HG03460 (cell line): ENCODE data around the gene SPRTN.
A peak's percentile ranks its signal among the peaks of the same experiment; 100 is the strongest.

Experiments
- ATAC-seq: cut with Tn5 transposase; IDR thresholded peaks from one replicate; pipeline ENCODE4 v1.9.1; 2021; ENCODE audit not compliant: unreplicated experiment

Gene SPRTN

DNA sequence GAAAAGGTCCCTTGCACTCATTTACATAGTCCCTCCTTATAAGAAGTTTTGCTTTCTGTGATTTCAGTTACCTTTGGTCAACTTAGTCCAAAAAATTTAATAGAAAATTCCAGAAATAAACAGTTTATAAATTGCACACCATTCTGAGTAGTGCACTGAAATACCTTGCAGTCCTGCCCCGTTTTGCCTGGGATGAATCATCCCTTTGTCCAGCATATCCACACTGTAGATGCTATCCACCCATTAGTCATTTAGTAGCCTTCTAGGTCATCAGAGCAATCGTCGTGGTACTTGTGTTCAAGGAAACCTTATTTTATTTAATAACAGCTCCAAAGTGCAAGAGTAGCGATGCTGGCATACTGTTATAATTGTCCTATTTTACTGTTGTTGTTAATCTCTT lies 38.0 kb downstream of the SPRTN start:
- ATAC-seq = no peak

- peak; percentile 81 for ATAC-seq
These were observed 38.9 kb downstream of the SPRTN start for GRCh38 chr1:231376875-231377549.

- no peak for ATAC-seq
These were observed 43.6 kb downstream of the SPRTN start for GRCh38 chr1:231381729-231382128.

- ATAC-seq = no peak
These were observed 44.3 kb downstream of the SPRTN start for GRCh38 chr1:231382426-231382825.

GRCh38 chr1:231383159-231383860 lies 45.2 kb downstream of the SPRTN start:
- no peak for ATAC-seq

DNA sequence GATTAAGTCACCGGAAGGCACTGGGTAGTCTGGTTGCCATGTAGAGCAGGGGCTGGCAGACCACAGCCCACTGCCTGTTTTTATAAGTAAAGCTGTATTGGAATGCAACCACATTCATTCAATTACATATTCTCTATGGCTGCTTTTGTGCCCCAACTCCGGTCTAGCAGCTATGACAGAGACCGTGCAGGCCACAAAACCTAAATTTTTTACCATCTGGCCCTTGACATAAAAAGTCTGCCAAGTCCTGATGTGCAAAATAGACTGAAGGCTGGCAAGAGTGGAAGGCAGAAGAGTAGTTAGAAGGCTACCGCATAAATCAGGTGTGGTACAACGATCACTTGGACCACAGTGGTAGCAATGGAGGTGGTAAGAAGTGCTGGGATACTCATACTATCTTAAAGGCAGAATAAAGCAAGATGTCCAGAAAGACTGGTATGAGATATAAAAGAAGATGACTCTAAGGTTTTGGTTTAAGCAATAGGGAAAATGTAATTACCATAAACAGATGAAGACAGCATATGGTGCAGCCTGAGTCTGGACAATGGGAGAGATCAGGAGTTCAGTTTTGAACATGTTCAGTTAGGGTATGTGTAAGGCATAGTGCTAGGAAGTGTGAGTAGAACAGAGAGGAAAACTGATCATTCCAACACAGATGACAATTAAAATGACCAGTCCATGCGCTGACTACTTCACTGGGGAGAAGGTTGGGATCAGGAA lies 46.8 kb downstream of the SPRTN start:
- no peak for ATAC-seq

GRCh38 chr1:231385416-231385748 lies 47.3 kb downstream of the SPRTN start:
- no peak for ATAC-seq

DNA sequence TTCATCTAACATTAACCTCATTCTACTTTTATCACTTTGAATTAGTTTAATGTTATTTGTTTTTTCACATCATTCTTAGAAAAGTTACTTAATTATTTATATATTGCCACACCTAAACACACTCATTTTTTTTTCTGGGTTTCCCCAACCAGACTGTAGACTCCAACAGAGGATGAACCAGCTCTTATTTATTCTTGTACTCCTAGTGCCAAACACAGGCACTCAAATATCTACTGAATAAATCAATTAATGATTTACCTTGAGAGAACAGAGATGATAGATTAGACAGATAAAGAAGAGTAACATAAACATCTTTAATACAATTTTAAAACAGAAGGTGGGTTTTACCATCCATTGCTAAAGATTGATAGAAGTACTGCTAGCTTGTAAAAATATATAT lies 48.4 kb downstream of the SPRTN start:
- no peak for ATAC-seq

DNA sequence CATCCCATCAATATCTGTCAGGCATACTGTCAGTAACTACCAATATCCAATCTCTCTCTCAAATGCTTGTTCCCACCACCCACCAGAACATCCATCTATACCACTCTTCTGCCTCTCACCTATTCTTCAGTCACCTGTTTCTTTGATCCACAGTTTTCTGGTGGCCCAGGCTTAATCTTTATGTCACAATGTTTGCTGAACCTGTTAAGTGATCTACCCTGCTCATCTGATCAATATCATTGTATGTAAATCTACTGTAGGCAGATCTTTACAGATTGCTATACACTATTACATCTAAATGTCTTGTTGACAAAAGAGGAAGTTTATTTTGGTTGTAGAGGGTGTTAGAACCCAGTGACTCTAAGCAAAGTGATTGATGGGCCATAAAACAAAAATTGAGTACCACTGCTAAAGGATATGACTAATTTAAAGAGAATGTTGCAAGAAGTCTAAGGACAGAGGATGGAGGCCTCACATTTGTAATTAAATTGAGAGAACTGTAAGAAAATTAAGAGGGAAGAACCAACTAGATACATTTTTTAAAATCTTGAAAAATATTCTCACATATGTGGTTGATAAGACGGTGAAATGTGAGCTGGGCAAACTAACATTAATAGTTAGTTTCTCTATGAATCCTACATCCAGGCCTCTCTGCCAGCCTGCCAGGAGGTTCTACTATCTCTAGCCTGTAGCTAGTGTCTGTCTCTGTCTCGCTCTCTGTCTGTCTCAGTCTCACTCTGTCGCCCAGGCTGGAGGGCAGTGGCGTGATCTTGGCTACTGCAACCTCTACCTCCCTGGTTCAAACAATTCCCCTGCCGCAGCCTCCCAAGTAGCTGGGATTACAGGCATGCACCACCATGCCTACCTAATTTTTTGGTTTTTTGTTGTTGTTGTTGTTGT lies 49.9 kb downstream of the SPRTN start:
- ATAC-seq = no peak

DNA sequence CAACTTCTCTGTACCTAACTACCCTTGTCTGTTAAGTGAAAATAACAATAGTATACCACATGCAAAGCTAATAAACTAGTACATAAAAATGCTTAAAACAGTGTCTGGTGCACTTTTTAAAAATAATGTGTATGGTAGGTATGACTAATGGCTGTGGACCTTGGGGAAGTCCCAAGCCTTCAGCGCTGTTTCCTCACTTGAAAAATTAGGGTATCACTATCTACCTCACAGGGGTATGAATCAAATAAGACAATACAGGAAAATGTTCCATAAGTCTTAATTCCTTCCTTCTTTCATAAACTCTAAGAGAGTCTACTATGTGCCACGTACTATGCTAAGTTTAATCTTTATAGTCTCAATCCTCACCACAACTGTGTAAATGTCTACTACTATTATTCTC lies 52.0 kb downstream of the SPRTN start:
- no peak for ATAC-seq

GRCh38 chr1:231392389-231393131 lies 54.5 kb downstream of the SPRTN start:
- ATAC-seq = no peak

DNA sequence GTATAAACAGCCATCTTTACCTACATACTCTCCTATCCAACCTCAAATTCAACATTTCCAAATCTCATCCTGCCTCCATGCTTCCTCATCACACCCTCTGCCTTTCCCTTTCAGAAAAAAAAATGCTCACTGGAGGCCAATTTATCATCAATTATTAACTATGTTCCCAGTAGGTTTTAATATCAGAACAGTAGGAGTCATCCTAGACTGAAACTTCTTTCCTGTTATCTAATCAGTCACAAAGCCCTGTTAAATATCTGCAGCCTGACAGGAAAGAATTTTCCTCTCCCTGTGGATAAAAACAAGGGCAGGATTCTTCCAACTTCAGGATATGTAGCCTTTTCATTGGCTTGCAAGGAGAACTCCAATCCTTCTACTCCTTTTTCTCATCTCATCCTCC lies 55.6 kb downstream of the SPRTN start:
- ATAC-seq = no peak

DNA sequence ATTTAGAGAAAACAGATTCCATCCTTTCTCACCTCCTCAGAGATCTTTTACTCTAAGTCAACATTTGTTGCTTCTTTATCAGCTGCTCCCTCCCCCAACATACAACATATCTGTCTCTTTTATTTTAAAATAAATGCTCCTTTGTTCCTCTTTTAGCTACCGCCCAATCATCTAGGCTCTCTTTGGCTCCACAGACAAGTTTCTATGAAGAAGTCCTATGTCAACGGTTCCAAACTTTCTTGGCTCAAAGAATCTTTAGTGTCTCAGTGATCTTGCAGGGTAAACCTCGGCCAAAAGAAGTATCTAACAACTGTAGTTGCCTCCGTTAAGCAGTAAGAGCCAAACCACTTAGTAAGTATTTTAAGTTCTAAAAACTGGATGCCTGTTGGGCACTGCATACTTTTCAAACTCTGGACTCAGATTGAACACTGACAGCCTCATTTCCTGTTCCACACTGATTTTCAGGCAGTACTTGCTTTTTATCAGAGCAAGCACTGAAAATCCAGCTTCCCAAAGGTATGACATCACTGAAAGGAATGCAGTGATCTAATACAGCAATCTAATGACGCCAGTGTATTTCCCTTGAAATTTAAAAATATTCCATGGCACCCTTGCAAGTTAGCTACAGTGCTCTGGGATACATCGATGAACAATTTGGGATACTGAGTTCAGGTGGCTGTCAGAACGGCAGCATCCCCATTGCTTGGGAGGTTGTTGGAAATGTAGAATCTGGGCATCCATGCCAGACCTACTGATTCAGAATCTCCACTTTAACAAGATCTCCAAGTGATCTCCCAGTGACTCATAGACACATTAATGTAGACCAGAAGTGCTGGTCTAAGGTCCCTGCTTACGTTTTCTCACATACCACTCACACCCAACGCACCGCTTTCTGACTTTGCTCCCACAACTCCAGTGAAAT lies 57.2 kb downstream of the SPRTN start:
- ATAC-seq = no peak

- no peak for ATAC-seq
These were observed 57.9 kb downstream of the SPRTN start for GRCh38 chr1:231395998-231396390.

DNA sequence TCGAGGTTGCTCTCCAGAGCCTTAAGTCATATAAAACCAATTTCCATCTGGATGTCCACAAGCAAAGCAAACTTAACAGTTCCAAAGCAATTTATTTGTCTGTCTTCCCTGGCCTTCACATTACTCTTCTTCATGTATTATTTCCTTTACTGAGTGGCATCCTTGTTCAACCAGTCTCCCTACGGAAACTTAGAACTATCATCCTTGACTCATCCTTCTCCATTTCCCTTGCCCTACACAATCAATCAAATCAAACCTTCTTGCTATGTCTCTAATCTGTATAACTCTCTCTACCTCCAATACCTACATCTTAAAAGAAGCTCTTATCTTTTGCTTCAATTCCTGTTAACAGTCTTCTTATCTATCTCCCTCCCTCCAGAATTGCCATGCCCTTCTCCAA lies 58.5 kb downstream of the SPRTN start:
- no peak for ATAC-seq

- ATAC-seq = no peak
These were observed 60.0 kb downstream of the SPRTN start for GRCh38 chr1:231397886-231398671.

DNA sequence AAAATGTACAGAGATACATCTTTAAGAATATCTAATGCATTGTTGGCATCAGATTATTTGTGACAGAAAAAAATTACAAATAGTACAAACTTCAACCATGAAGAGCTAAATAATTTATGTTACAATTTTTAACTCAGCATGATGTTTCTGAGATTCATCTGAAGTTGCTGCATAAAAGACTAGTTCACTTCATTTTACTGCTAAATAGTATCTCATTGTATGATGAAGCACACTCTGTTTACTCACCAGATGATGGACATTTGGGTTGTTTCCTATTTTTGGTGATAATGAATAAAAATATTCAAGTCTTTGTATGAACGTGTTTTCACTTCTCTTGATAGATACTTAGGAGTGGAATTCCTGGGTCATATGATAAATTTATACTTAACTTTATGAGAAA lies 63.4 kb downstream of the SPRTN start:
- no peak for ATAC-seq

GRCh38 chr1:231404318-231404717 lies 66.2 kb downstream of the SPRTN start:
- ATAC-seq = no peak
